ENCODE data around the gene VPS26A. TPM values are rescaled to one million over a fixed set of nuclear protein-coding genes. Genes with fewer than 3 reads are reported as not detected.

The VPS26A gene
- total and polyA plus RNA-seq, 2 experiments from 2014 or later: 12.8 to 53.9 TPM

DNA sequence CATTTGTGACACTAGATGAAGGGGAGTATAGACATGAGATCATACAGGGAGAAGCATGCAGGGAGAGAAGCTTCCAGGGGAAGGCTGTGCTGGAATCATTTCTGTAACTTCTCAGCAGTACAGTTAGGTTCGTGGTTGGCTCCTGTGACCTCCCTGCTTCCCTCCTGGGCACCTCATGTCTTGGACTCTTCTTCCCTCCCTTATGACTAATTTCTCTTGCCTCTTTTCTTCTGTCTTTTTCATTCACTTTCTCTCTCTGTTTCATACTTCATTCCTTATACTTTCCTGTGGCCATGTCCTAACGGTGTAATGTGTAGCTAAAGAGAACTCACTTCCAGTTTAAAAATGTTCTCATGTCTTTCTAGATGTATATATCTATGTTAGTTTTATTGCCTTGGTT, 77.1 kb downstream of the VPS26A start:
- TF ChIP-seq, protein P1, sequence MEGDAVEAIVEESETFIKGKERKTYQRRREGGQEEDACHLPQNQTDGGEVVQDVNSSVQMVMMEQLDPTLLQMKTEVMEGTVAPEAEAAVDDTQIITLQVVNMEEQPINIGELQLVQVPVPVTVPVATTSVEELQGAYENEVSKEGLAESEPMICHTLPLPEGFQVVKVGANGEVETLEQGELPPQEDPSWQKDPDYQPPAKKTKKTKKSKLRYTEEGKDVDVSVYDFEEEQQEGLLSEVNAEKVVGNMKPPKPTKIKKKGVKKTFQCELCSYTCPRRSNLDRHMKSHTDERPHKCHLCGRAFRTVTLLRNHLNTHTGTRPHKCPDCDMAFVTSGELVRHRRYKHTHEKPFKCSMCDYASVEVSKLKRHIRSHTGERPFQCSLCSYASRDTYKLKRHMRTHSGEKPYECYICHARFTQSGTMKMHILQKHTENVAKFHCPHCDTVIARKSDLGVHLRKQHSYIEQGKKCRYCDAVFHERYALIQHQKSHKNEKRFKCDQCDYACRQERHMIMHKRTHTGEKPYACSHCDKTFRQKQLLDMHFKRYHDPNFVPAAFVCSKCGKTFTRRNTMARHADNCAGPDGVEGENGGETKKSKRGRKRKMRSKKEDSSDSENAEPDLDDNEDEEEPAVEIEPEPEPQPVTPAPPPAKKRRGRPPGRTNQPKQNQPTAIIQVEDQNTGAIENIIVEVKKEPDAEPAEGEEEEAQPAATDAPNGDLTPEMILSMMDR (IDR thresholded peaks at IDR 0.05; ENCODE audit: low read depth, low read length): no peak
- H3K4me3 ChIP-seq: no peak overlapping the region
- no peak overlapping the region for H3K27ac ChIP-seq
- DNase-seq (ENCODE audit: low read depth in 1 of 2, low spot score in 1 of 2): peak in 1 of 2 donors; percentile 2
- H3K4me1 ChIP-seq (ENCODE audit: low read depth): no peaks in the 10 kb centered on the region
- H3K36me3 ChIP-seq: peaks cover 48% of the 10 kb centered on the region
- H3K9me3 ChIP-seq (ENCODE audit: low read depth): no peaks in the 10 kb centered on the region
- no peaks in the 10 kb centered on the region for H3K27me3 ChIP-seq

DNA sequence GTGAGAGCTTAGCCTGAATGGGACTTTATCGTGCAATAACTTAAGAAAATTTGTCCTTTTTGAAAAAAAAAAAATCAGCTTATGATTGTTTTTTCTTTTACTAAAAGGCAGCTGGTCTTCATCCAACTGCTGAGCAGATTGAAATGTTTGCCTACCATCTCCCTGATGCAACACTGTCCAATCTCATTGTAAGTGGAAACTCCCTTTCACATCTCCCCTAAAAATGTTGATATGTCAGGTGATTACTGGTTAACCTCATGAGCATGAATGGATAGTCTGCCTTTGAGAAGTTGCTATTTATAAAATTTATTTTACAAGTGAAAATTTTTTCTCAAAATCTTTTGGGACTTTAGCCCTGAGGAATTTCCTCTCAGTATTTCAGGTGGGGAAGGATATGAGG, 78.4 kb downstream of the VPS26A start:
- DNase-seq (ENCODE audit: low read depth in 1 of 2, low spot score in 1 of 2): peak in 1 of 2 donors; percentile 63
- no peak overlapping the region for H3K4me3 ChIP-seq
- no peak overlapping the region for H3K27ac ChIP-seq
- peaks cover 46% of the 10 kb centered on the region for H3K36me3 ChIP-seq
- no peaks in the 10 kb centered on the region for H3K9me3 ChIP-seq (ENCODE audit: low read depth)
- TF ChIP-seq, protein P1 (IDR thresholded peaks at IDR 0.05; ENCODE audit: low read depth, low read length): no peak
- H3K4me1 ChIP-seq (ENCODE audit: low read depth): no peaks in the 10 kb centered on the region
- H3K27me3 ChIP-seq: no peaks in the 10 kb centered on the region

GRCh38 chr10:69208761-69209160, 84.8 kb downstream of the VPS26A start:
- Histone ChIP-seq H3K4me1 (ENCODE audit: low read depth) (peaks cover 8% of the 10 kb centered on the region), H3K4me3 (no peak overlapping the region), H3K9me3 (ENCODE audit: low read depth) (no peaks in the 10 kb centered on the region), H3K27ac (no peak overlapping the region), H3K36me3 (peaks cover 28% of the 10 kb centered on the region), H3K27me3 (no peaks in the 10 kb centered on the region)
- TF ChIP-seq, protein P1 (IDR thresholded peaks at IDR 0.05; ENCODE audit: low read depth, low read length): no peak
- DNase-seq (ENCODE audit: low read depth in 1 of 2, low spot score in 1 of 2): no peak

DNA sequence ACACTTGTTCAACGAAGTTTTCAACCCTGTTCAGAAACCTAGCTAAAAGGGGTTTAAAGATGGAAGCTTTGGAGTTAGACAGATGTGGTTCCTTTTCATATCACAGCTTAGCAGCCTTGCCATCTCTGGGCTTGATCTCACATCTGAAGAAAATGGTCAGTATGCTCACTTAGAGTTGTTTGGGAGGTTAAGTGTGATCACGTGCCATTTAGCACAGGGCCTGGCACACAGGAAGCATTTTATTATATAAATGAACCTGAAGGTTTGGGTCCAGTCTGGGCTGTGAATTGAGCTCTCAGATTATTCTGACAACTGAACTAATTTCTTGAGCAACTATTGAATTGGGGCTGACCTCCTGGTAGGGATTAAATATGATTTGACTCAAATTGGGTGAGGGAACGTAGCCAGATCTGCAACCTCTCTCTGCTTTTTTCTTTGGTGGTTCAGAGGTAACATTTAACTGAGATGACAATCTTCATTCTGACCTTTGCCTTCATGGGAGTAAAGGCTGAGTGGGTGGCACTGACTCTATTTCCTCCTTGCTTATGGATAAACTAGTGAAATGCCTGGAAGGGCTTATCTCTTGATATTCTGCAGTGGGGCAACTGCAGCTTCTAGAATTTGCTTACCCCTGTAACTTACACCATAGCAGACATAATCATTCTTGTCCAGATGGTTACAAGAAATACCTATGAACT, 86.0 kb downstream of the VPS26A start:
- H3K27ac ChIP-seq: no peak overlapping the region
- TF ChIP-seq, protein P1 (IDR thresholded peaks at IDR 0.05; ENCODE audit: low read depth, low read length): no peak
- no peaks in the 10 kb centered on the region for H3K27me3 ChIP-seq
- H3K4me1 ChIP-seq (ENCODE audit: low read depth): peaks cover 8% of the 10 kb centered on the region
- H3K9me3 ChIP-seq (ENCODE audit: low read depth): no peaks in the 10 kb centered on the region
- no peak for DNase-seq (ENCODE audit: low read depth in 1 of 2, low spot score in 1 of 2)
- no peak overlapping the region for H3K4me3 ChIP-seq
- peaks cover 20% of the 10 kb centered on the region for H3K36me3 ChIP-seq

DNA sequence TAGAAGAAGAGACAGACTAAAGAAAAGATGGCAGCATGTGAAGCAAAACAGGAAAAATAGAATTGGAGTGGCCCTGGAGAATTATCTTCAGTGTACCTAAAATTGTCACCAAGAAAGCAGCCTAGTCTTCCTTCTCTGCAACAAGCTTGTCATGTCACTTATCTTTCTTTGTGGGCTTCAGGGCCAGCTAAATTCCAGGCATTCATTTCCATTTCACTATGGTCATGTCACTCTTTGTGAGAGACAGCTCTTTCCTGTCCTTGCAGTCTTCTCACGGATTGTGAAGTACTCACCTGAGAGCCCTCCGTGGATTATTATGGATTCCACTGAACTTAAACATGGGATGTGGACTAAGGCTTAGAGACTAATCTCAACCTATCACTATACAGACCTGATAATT, 87.1 kb downstream of the VPS26A start:
- Histone ChIP-seq H3K9me3 (ENCODE audit: low read depth) (no peaks in the 10 kb centered on the region), H3K27me3 (no peaks in the 10 kb centered on the region), H3K36me3 (peaks cover 19% of the 10 kb centered on the region), H3K27ac (peak overlapping the region; percentile 34), H3K4me1 (ENCODE audit: low read depth) (peaks cover 8% of the 10 kb centered on the region), H3K4me3 (no peak overlapping the region)
- DNase-seq (ENCODE audit: low read depth in 1 of 2, low spot score in 1 of 2): no peak
- TF ChIP-seq, protein P1 (IDR thresholded peaks at IDR 0.05; ENCODE audit: low read depth, low read length): no peak
